HepG2 (cell line): Measurements from ENCODE around the gene PPP1R16B. TPM values are rescaled to one million over a fixed set of nuclear protein-coding genes. Genes with fewer than 3 reads are reported as not detected.

ENCODE experiments used
- ATAC-seq: fragments of 200-7000 bp; cut with Tn5 transposase; 3 replicates; pipeline ENCODE4 v1.9.1; 2020; ENCODE audit warnings: mild to moderate bottlenecking, moderate library complexity
- BruUV-seq: library from RNA; stranded (reverse); fragments of 400-500 nt; replicated peaks from 2 replicates; lab custom pipeline; 2021; lab: Mats Ljungman, UMichigan
- CTCF ChIA-PET: fragments of 300-600 bp; formaldehyde crosslinking; extraction: SDS; loops from one replicate; lab custom pipeline; 2021; ENCODE audit warnings: low total read pairs, inconsistent platforms, low intra/inter-chr PET ratio; lab: Yijun Ruan, JAX
- POLR2A ChIA-PET: fragments of 350-600 bp; sonication (Branson Sonifier 250); formaldehyde crosslinking; loops from one replicate; lab custom pipeline; 2020; ENCODE audit warnings: antibody characterized with exemption, inconsistent platforms; lab: Yijun Ruan, JAX
- DNase-seq: peaks from one replicate; pipeline ENCODE4 v3.0.0-alpha.2; 2015; ENCODE audit warnings: low spot score
- FAIRE-seq: peaks from 3 replicates; lab custom pipeline; 2011; peaks lifted over from hg19 to GRCh38; lab: Jason Lieb, UNC
- H2AFZ ChIP-seq: one replicate; pipeline ENCODE4 v1.6.1; 2011; ENCODE audit warnings: low read length, inconsistent platforms
- H3K27ac ChIP-seq: fragments of 300-600 bp; 3 replicates; pipeline ENCODE4 v1.8.0; 2011; ENCODE audit warnings: mixed run types, mild to moderate bottlenecking, mixed read lengths, low read length, inconsistent platforms; ENCODE audit not compliant: insufficient read depth; ENCODE audit errors: extremely low read length
- H3K27me3 ChIP-seq, 2 experiments: fragments of 200-600 bp in 1 of 2; 2 replicates in 1 of 2; 3 replicates in 1 of 2; pipeline versions ENCODE4 v1.6.0 to v1.8.0; 2011; ENCODE audit warnings: low read length in 2 of 2, mild to moderate bottlenecking in 2 of 2, moderate library complexity in 2 of 2, inconsistent platforms in 1 of 2; ENCODE audit not compliant: insufficient read depth in 2 of 2, control insufficient read depth in 1 of 2
- H3K36me3 ChIP-seq, 2 experiments: fragments of 200-600 bp in 1 of 2; replicated peaks in 1 of 2; 2 replicates in 1 of 2; 3 replicates in 1 of 2; pipeline versions ENCODE4 v1.5.1 to v1.8.0; 2011; ENCODE audit warnings: low read length in 2 of 2, inconsistent platforms in 1 of 2; ENCODE audit not compliant: insufficient read depth in 2 of 2, control insufficient read depth in 1 of 2
- H3K4me1 ChIP-seq: 2 replicates; pipeline ENCODE4 v1.5.1; 2012; ENCODE audit warnings: low read length, inconsistent platforms; ENCODE audit not compliant: insufficient read depth
- H3K4me2 ChIP-seq: 2 replicates; pipeline ENCODE4 v1.6.0; 2011; ENCODE audit warnings: low read depth, low read length, inconsistent platforms
- H3K4me3 ChIP-seq, 3 experiments: fragments of 200-600 bp in 1 of 3; sonication (generic), shearing (Covaris generic) in 1 of 3; replicated peaks in 1 of 3; 2 replicates each; pipeline ENCODE4 v1.5.1; 2011 to 2016; ENCODE audit warnings: low read length in 3 of 3, inconsistent platforms in 2 of 3, low read depth in 2 of 3, mild to moderate bottlenecking in 2 of 3, control low read depth in 1 of 3, mixed read lengths in 1 of 3; ENCODE audit not compliant: insufficient read depth in 1 of 3
- H3K79me2 ChIP-seq: one replicate; pipeline ENCODE4 v1.6.1; 2011; ENCODE audit warnings: low read length, inconsistent platforms; ENCODE audit not compliant: insufficient read depth
- H3K9ac ChIP-seq: 2 replicates; pipeline ENCODE4 v1.6.0; 2011; ENCODE audit warnings: mild to moderate bottlenecking, low read depth, low read length, inconsistent platforms; ENCODE audit not compliant: insufficient read depth
- H3K9me3 ChIP-seq: 2 replicates; pipeline ENCODE4 v1.5.1; 2012; ENCODE audit warnings: mild to moderate bottlenecking, low read length
- H4K20me1 ChIP-seq: 2 replicates; pipeline ENCODE4 v1.6.0; 2011; ENCODE audit warnings: inconsistent platforms, mild to moderate bottlenecking, low read length, moderate library complexity; ENCODE audit not compliant: insufficient read depth
- LRRFIP1 ChIP-seq: sonication (generic); formaldehyde crosslinking; conservative IDR thresholded peaks from 2 replicates; pipeline ENCODE4 v1.4.0; 2020; ENCODE audit warnings: missing genetic modification reagents
- SALL1 ChIP-seq: sonication (generic); formaldehyde crosslinking; IDR thresholded peaks from 2 replicates; pipeline ENCODE4 v1.8.0; 2022; ENCODE audit warnings: mild to moderate bottlenecking, missing genetic modification reagents
- SCMH1 ChIP-seq: sonication (generic); formaldehyde crosslinking; IDR thresholded peaks from 2 replicates; pipeline ENCODE4 v1.9.0; 2021; ENCODE audit warnings: missing genetic modification reagents, mild to moderate bottlenecking, borderline replicate concordance
- XRCC5 ChIP-seq: fragments of 200-400 bp; formaldehyde crosslinking; optimal IDR thresholded peaks from 2 replicates; pipeline ENCODE3; 2017; ENCODE audit warnings: mild to moderate bottlenecking, low read length
- ZNF282 ChIP-seq: fragments of 450-650 bp; IDR thresholded peaks from 2 replicates; pipeline ENCODE4 v1.6.1; 2018; ENCODE audit not compliant: partially characterized antibody
- ZNF788 ChIP-seq: sonication (generic); formaldehyde crosslinking; IDR thresholded peaks from 2 replicates; pipeline ENCODE4 v1.5.0; 2020; ENCODE audit warnings: mild to moderate bottlenecking, missing genetic modification reagents, borderline replicate concordance
- WGBS: methylation state at CpG from one replicate; pipeline ENCODE4 v1.1.6; 2017; ENCODE audit warnings: low lambda C conversion rate; 5-methylcytosine and 5-hydroxymethylcytosine counted together
- in situ Hi-C: cut with HindIII; loops from 2 replicates; pipeline ENCODE4 v1.10.0; 2017; ENCODE audit warnings: low pct_unique_long_range_greater_than_20kb; ENCODE audit not compliant: extremely low pct_ligation_motif_present
- intact Hi-C: fragments of 100-400 bp; cut with micrococcal nuclease; formaldehyde crosslinking; loops from one replicate; pipeline ENCODE4 v1.10.0; 2022; ENCODE audit not compliant: unreplicated experiment
- polyA plus RNA-seq, 8 experiments: library from polyadenylated mRNA; depleted of rRNA in 3 of 8; stranded (reverse) in 7 of 8; unstranded in 1 of 8; fragments of >200 nt; fragmentation: Illumina TruSeq in 4 of 8; extraction: Trizol in 4 of 8; gene quantifications; 2 replicates each; pipeline versions ENCODE4 v1.2.1 to v1.2.3, GENCODE V29; 2011 to 2016; ENCODE audit warnings: low read depth in 4 of 8, missing spikeins in 1 of 8, mixed read lengths in 1 of 8; ENCODE audit not compliant: insufficient read depth in 1 of 8
- total RNA-seq, 5 experiments: library from RNA; depleted of rRNA; stranded (reverse); fragments of >200 nt; fragmentation: Illumina TruSeq; extraction: Trizol; gene quantifications; 2 replicates each; pipeline ENCODE4 v1.2.3, GENCODE V29; 2016; ENCODE audit warnings: low read depth in 1 of 5
- TF ChIP-seq, protein P1 (sequence below): sonication (generic); formaldehyde crosslinking; IDR thresholded peaks from 2 replicates; pipeline ENCODE4 v1.4.0; 2020; ENCODE audit warnings: mild to moderate bottlenecking, missing genetic modification reagents

PPP1R16B gene
- total and polyA plus RNA-seq, 2 of the 13 experiments (the other 11 are each of a cell fraction or from before 2014, with no cell fraction given): 0.02 to 0.11 TPM

DNA sequence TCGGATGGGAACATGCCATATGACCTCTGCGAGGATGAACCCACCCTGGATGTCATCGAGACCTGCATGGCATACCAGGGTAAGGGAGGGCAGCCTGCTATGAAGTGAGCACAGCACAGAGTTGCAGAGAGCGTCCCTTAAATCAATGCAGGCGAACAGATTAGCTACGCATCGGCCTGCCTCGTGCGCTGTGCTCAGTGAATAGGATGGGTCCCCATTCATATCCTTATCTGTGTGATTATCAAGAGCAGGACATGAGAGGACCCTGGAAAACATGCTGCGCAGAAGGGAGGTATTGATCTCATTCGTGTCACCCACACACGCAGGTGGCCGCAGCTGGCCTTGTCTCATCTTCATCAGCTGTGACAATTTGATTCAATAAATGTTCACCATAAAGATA lies 95.1 kb downstream of the PPP1R16B start:
- H2AFZ ChIP-seq: no peak overlapping the region
- no peaks in the 10 kb centered on the region for H3K79me2 ChIP-seq
- POLR2A ChIA-PET: interaction anchor here (0.6 kb wide), 1 partner anchor 1842 kb away, joined by 3 read pairs; no protein-coding TSS in a partner anchor
- intact Hi-C loops: no loop called here
- DNase-seq: no peak
- no TSS peak for BruUV-seq
- H3K36me3 ChIP-seq: no peaks in the 10 kb centered on the region
- H3K9ac ChIP-seq: no peak overlapping the region
- H3K9me3 ChIP-seq: peaks cover 5% of the 10 kb centered on the region; the same call in 1 of the 2 replicates
- no peak; the same call in 2 of the 3 replicates for ATAC-seq
- no peak for FAIRE-seq
- H3K4me1 ChIP-seq: no peaks in the 10 kb centered on the region
- H3K4me3 ChIP-seq: no peak overlapping the region
- CTCF ChIA-PET: no interaction called here
- no peaks in the 10 kb centered on the region for H4K20me1 ChIP-seq
- no peak overlapping the region for H3K27ac ChIP-seq
- in situ Hi-C loops: no loop called here
- WGBS: 71% methylated on average over 13 of the region's 13 CpGs
- no peaks in the 10 kb centered on the region; a peak in 2 of 5 replicates for H3K27me3 ChIP-seq
- 0 out of 2 replicates have a peak, but pooled peaks have one; percentile 8 for TF ChIP-seq SALL1 (CRISPR knock-in tag)
- no peak for TF ChIP-seq LRRFIP1
- no peak for TF ChIP-seq XRCC5
- H3K4me2 ChIP-seq: no peak overlapping the region

DNA sequence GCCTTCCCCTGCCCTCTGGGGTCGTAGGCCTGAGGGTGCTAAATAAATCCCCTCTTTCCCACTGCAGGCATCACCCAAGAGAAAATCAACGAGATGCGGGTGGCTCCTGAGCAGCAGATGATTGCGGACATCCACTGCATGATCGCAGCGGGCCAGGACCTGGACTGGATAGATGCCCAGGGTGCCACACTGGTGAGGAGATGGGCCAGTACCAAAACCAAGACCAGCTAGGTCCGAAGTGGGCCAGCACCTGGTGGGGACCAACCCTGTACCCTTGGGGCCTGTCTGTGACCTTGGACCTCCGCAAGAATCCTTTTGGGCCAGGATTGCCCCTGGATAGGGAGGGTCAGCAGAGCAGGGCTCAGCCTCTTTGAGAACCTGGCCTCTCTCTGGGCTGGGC lies 97.1 kb downstream of the PPP1R16B start:
- POLR2A ChIA-PET: no interaction called here
- TF ChIP-seq ZNF788 (CRISPR knock-in tag) (0 out of 2 replicates have a peak, but pooled peaks have one; percentile 31), SCMH1 (CRISPR knock-in tag) (no peak), ZNF282 (no peak)
- TF ChIP-seq, protein P1, sequence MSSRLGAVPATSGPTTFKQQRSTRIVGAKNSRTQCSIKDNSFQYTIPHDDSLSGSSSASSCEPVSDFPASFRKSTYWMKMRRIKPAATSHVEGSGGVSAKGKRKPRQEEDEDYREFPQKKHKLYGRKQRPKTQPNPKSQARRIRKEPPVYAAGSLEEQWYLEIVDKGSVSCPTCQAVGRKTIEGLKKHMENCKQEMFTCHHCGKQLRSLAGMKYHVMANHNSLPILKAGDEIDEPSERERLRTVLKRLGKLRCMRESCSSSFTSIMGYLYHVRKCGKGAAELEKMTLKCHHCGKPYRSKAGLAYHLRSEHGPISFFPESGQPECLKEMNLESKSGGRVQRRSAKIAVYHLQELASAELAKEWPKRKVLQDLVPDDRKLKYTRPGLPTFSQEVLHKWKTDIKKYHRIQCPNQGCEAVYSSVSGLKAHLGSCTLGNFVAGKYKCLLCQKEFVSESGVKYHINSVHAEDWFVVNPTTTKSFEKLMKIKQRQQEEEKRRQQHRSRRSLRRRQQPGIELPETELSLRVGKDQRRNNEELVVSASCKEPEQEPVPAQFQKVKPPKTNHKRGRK: no peak
- H3K9me3 ChIP-seq: peaks cover 5% of the 10 kb centered on the region; the same call in 1 of the 2 replicates
- no peak for ATAC-seq
- CTCF ChIA-PET: no interaction called here
- no peaks in the 10 kb centered on the region for H3K36me3 ChIP-seq
- H3K4me3 ChIP-seq: no peak overlapping the region
- no peak overlapping the region for H3K27ac ChIP-seq
- peaks cover 1% of the 10 kb centered on the region for H3K4me1 ChIP-seq
- BruUV-seq: no TSS peak
- in situ Hi-C loops (no loop called here), intact Hi-C loops (no loop called here)
- DNase-seq: no peak
- no peaks in the 10 kb centered on the region for H3K79me2 ChIP-seq
- H3K27me3 ChIP-seq: no peaks in the 10 kb centered on the region; a peak in 3 of 5 replicates
- WGBS: 56% methylated on average over 8 of the region's 8 CpGs
- FAIRE-seq: no peak
- H2AFZ ChIP-seq: no peak overlapping the region
- no peaks in the 10 kb centered on the region for H4K20me1 ChIP-seq
- H3K9ac ChIP-seq: no peak overlapping the region
- no peak overlapping the region for H3K4me2 ChIP-seq
